ENCODE results near the gene POU2F2.

Gene POU2F2

GRCh38 chr19:42154471-42155323 lies 22.5 kb upstream of the POU2F2 start:
- no peak for FAIRE-seq

GRCh38 chr19:42153672-42154433 lies 21.6 kb upstream of the POU2F2 start:
- FAIRE-seq, result no peak

- FAIRE-seq, result no peak
These were observed 20.8 kb upstream of the POU2F2 start for GRCh38 chr19:42152910-42153671.

GRCh38 chr19:42151782-42152684 lies 19.8 kb upstream of the POU2F2 start:
- no peak for FAIRE-seq

GRCh38 chr19:42150911-42151361 lies 18.7 kb upstream of the POU2F2 start:
- FAIRE-seq, result no peak

- no peak for FAIRE-seq
These were observed 18.1 kb upstream of the POU2F2 start for GRCh38 chr19:42150364-42150763.

- FAIRE-seq, result no peak
These were observed 17.4 kb upstream of the POU2F2 start for GRCh38 chr19:42149447-42150202.

GRCh38 chr19:42148266-42148665 lies 16.0 kb upstream of the POU2F2 start:
- FAIRE-seq, result no peak

GRCh38 chr19:42143341-42144234 lies 11.3 kb upstream of the POU2F2 start:
- FAIRE-seq, result no peak

GRCh38 chr19:42140125-42140754 lies 8.0 kb upstream of the POU2F2 start:
- no peak for FAIRE-seq

GRCh38 chr19:42134535-42135070 lies 2.4 kb upstream of the POU2F2 start:
- FAIRE-seq, result no peak

GRCh38 chr19:42132851-42133528 lies 744 bp upstream of the POU2F2 start:
- no peak for FAIRE-seq

- no peak for FAIRE-seq
These were observed 857 bp downstream of the POU2F2 start for GRCh38 chr19:42131149-42132029.

- no peak for FAIRE-seq
These were observed 2.0 kb downstream of the POU2F2 start for GRCh38 chr19:42130254-42130573.

- no peak for FAIRE-seq
These were observed 2.6 kb downstream of the POU2F2 start for GRCh38 chr19:42129399-42130253.

- no peak for FAIRE-seq
These were observed 5.7 kb downstream of the POU2F2 start for GRCh38 chr19:42126574-42126973.

- no peak for FAIRE-seq
These were observed 6.7 kb downstream of the POU2F2 start for GRCh38 chr19:42125536-42125935.
